ENCODE data around the gene GTF2F2.

GTF2F2 gene

GRCh38 chr13:45328661-45329111, 208.4 kb downstream of the GTF2F2 start:
- ChIA-PET CTCF (interaction anchor here (0.5 kb wide), 1 partner anchor 282 kb away, joined by 3 read pairs; no protein-coding TSS in a partner anchor), POLR2A (ENCODE audit: low non-redundant PET) (interaction anchor here (0.6 kb wide), 1 partner anchor 1340 kb away, joined by 6 read pairs; no protein-coding TSS in a partner anchor)
- TF ChIP-seq CTCF (conservative IDR thresholded peaks at IDR 0.05; ENCODE audit: low read depth), result no peak
- DNase-seq (ENCODE audit: low spot score), result no peak
- H3K27ac ChIP-seq, result peak overlapping the region; percentile 53

- peak overlapping the region; percentile 41 for H3K27ac ChIP-seq
- no peak for DNase-seq (ENCODE audit: low spot score)
- ChIA-PET CTCF (no interaction called here), POLR2A (ENCODE audit: low non-redundant PET) (no interaction called here)
- TF ChIP-seq CTCF (conservative IDR thresholded peaks at IDR 0.05; ENCODE audit: low read depth), result no peak
Measured at GRCh38 chr13:45331123-45331619, 210.9 kb downstream of the GTF2F2 start.

GRCh38 chr13:45331692-45332035, 211.4 kb downstream of the GTF2F2 start:
- peak overlapping the region; percentile 70 for H3K27ac ChIP-seq
- CTCF ChIA-PET, result no interaction called here
- no peak for DNase-seq (ENCODE audit: low spot score)
- no peak for TF ChIP-seq CTCF (conservative IDR thresholded peaks at IDR 0.05; ENCODE audit: low read depth)
- POLR2A ChIA-PET (ENCODE audit: low non-redundant PET), result interaction anchor here (0.7 kb wide), 1 partner anchor 288 kb away, joined by 7 read pairs; no protein-coding TSS in a partner anchor

- DNase-seq (ENCODE audit: low spot score), result peak; percentile 52
- peak overlapping the region; percentile 70 for H3K27ac ChIP-seq
Measured at GRCh38 chr13:45332036-45332830, 211.9 kb downstream of the GTF2F2 start.

GRCh38 chr13:45332831-45333219, 212.5 kb downstream of the GTF2F2 start:
- DNase-seq (ENCODE audit: low spot score), result no peak
- TF ChIP-seq CTCF (conservative IDR thresholded peaks at IDR 0.05; ENCODE audit: low read depth), result no peak
- CTCF ChIA-PET, result no interaction called here
- POLR2A ChIA-PET (ENCODE audit: low non-redundant PET), result no interaction called here
- H3K27ac ChIP-seq, result no peak overlapping the region

More at GRCh38 chr13:45332036-45332830, 211.9 kb downstream of the GTF2F2 start:
- no peak for TF ChIP-seq CTCF (conservative IDR thresholded peaks at IDR 0.05; ENCODE audit: low read depth)
- CTCF ChIA-PET, result interaction anchor here (0.5 kb wide), 1 partner anchor 181 kb away, joined by 3 read pairs; no protein-coding TSS in a partner anchor
- POLR2A ChIA-PET (ENCODE audit: low non-redundant PET), result interaction anchor here (0.6 to 0.7 kb wide), 2 partner anchors 289 to 334 kb away, joined by 6 to 7 read pairs; no protein-coding TSS in a partner anchor

- CTCF ChIA-PET, result interaction anchor here (0.6 kb wide), 1 partner anchor 10 kb away, joined by 5 read pairs; no protein-coding TSS in a partner anchor
- no peak for DNase-seq (ENCODE audit: low spot score)
- POLR2A ChIA-PET (ENCODE audit: low non-redundant PET), result no interaction called here
- H3K27ac ChIP-seq, result peak overlapping the region; percentile 73
- no peak for TF ChIP-seq CTCF (conservative IDR thresholded peaks at IDR 0.05; ENCODE audit: low read depth)
Measured at GRCh38 chr13:45333251-45333976, 213.1 kb downstream of the GTF2F2 start.

All from RWPE1 (cell line).